GM19240 (cell line): ENCODE results near the gene VRK1.

Experiments used
- DNase-seq: peaks from one replicate; pipeline ENCODE4 v3.0.0; 2011; ENCODE audit warnings: low spot score; ENCODE audit not compliant: insufficient read length

The VRK1 gene

DNA sequence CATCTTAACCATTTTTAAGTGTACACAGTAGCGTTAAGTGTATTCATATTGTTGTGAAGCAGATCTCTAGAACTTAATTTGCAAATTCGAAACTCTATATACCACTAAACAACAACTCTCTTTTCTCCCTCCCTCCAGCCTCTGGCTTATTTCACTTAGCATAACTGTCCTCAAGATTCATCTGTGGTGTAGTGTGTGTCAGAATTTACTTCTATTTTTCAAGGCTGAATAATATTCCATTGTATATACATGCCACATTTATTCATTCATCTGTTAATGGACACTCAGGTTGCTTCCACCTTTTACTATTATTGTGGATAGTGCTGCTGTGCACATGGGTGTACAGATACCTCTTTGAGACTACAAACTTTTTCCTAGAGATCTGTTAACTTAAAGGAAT lies 26.5 kb downstream of the VRK1 start:
- no peak for DNase-seq

DNA sequence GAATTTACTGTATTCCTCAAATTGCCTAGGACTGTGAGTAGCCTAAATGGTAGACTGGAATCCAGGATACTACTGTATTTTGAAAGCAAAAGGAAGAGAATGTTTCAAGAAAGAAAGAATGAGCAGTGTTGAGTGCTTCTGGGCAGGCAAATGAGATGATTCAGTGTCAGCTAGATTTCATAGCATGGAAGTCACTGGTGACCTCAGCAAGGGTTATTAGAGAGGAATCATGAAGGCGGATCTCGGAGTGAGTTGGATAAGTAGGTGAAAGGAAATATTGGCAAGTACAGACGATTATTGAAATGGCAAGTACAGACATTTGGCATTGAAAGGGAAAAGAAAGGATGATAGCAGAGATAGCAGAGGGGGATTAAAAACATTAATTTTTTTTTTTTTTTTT lies 27.1 kb downstream of the VRK1 start:
- DNase-seq, result no peak

DNA sequence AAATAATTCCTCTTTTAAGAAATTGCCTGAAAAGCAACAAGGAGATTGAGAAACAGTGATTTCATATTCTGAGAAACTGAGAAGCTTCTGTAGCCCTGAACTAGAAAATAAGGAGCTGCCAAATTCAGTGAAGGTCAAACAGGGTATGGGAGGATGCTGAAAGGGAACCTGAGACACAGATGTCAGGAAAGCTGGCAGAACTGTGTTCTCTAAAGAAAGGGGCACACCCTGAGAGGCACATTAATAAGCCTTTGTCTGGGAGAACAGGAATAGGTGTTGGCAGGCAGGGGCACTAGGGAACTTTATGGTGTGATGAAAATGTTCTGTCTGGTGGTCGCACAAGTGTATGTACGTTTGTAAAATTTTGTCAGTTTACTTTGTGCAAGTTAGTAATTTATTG lies 29.6 kb downstream of the VRK1 start:
- no peak for DNase-seq

DNA sequence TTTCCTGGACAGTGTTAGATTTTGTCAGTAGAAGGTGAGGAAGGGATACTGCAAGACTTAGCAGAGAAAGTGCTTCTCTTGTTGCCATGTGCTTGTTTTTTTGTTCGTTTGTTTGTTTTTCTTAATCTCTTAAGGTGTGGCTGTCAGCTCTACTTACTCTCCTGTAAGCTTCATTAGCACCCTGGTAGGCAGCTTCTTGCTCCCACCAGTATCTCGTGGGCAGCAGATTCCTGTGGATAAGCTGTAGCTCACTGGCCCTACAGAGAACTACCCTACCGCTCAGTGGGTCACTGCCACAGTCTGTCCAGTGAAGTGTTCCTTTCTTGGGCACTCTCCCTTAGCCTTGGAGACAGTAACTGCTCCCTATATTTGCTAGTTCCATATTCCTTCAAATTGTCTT lies 30.1 kb downstream of the VRK1 start:
- DNase-seq, result no peak

DNA sequence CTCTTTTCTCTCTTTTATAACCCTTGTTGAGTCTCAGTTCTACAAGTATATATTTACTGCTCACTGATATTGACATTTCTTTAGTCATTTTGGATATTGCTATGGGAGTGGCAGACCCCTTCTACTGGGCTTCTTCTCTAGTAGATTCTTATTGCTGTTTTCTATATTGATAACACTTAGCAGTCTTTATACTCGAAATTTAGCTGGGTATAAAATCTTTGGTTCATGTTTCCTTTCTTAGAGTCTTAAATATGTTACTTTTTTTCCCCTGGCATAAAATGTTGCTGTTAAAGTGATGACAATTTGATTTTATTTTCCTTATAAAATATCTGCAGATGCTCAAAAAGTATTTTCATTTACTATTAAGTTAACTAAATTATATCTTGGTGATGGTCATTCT lies 32.6 kb downstream of the VRK1 start:
- no peak for DNase-seq

DNA sequence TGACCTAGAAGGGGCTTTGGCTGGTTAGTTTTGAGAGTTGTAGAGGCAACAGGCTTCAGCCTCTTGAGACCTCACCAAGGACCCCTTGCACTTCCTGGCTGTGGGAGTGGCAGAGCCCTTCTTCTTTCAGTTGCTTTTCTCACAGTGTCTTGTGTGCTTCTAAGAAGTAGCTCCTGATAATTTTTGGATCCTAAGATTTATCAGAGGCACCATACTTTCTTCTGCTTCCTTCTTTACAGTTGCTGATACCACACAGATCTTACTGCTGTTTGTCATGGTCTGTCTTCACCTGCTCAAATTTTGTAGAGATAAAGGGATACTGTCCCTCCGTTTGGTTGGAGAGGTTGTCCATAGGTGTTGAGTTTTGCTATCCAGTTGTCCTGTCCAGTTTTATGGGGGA lies 33.8 kb downstream of the VRK1 start:
- DNase-seq, result no peak

DNA sequence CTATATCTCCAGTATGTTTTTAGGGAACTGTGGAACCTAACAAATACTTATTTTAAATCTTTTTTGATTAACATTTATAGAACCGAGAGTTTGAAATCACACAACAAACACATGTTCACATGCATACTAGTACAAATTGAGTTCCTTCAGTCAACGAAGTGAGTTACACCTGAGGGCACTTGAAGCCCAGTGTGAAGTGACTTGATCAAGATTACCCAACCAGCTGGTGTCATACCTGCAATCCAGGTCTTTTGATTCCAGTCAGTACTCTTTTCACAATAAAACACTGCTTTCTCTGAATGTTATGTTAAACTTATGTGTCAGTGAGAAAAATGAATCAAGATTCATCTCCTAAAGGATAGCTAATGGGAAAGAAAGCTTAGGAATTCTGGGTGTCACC lies 35.2 kb downstream of the VRK1 start:
- no peak for DNase-seq

DNA sequence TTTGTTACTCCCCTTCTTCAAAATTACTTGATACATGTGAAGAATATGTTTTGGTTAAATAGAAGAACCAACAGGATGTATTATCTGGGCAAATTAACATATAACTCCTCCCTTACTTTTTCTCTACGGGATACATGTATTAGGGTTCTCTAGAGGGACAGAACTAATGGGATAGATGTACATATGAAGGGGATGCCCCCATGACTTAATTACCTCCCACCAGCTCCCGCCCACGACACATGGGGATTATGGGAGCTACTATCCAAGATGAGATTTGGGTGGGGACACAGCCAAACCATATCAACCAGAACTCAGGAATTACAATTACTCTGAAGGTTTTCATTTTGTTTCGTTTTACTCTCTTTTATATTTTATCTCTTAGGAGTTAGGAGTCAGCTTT lies 41.3 kb downstream of the VRK1 start:
- DNase-seq, result no peak

DNA sequence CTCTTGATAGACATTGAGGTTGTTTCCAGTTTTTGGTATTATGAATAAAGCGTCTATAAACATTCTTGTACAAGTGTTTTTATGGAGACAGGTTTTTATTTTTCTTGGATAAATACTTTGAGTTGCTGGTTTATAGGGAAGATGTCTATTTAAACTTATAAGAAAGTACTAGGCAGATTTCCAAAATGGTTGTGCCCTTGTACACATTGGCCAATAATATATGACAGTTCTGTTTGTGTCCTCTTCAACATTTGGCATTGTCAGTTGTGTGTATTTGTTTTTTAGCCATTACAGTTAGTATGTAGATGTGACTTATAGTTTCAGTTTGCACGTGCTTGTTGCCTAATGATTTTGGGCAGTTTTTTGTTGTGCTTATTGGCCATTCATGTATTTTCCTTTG lies 42.1 kb downstream of the VRK1 start:
- no peak for DNase-seq

DNA sequence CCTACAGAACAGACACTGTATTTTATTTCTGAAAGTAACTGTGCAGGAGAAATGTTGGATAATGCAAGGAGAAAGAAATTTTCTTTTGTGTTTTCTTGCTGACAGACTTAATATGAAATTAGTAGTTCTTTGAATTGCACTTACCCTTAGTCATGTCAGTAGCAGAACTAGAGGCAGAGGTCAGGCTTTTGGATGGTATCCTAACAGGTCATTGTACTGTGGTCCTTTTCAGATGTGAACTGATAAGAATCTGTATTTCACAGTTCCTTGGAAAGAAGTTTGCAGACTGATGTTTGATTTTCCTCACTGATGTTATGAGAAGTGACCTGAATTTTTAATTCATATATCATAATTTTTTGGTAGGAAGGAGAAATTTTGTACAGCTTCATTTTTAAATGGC lies 46.0 kb downstream of the VRK1 start:
- no peak for DNase-seq

DNA sequence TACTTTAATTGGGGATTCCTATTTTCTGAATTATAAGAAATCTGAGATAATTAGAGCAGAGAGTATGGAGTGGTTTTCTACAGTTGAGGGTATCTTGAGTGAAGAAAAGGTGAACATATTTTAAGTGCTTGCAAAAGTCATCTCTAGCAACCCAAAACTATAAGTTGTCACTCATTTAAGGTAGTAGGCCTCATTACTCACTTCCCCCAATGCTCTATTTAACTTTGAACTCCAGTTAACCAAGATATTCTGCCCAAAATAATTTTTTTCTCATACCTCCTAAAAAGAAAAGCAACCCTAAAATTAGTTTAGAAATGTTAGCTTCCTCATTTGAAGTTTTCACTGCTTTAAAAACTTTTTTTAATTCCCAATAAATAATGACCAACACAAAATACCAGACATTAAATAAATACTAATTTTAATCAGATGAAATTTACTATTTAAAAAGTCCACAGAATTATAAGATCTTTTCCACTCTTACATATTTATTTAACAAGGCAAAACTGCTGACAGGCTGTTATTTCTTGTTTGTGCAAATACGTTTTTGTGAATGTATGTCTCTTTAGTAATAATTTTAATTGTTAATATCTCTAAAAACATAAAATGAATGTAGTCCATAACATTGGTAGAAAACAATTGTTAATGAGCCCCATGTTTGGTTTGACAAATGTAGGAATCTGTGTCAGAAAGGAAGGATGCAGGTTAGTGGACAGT lies 47.8 kb downstream of the VRK1 start:
- DNase-seq, result no peak

DNA sequence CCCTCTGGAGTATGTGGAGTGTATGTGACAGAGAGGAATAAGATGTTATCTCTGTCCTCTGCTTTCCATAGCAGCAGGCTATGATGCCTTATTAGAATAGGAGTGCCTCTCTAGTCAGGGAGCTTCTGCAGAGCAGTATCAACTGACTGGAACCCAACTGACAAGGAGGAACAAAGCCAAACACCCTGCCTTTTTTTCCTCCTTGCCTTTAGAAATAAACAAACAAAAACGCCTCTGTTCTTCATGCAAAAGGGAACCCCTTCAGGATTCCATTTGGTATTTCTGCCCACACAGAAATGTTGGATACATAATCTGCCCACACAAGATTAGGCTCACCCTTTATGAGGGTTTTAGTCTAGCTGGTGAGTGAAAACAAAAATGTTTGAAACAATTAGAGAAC lies 50.3 kb downstream of the VRK1 start:
- DNase-seq, result no peak

DNA sequence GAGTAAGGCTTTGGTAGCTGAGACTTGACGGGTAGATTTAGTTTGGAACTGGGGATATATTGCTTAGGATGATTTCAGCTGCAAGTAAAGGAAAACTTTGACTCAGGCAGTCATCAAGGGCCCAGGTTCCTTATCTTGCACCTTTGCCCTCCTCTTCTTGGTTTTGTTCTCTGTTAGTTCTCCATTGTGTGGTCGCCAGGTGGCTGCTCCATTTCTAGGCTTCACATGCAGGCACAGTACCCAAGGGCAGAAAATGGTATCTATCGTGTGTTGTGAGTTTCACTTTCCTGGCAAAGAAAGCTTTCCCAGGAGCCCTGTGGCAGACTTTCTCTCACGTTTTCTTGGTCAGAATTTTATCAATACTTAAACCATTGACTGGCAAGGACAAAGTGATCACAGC lies 50.8 kb downstream of the VRK1 start:
- no peak for DNase-seq

DNA sequence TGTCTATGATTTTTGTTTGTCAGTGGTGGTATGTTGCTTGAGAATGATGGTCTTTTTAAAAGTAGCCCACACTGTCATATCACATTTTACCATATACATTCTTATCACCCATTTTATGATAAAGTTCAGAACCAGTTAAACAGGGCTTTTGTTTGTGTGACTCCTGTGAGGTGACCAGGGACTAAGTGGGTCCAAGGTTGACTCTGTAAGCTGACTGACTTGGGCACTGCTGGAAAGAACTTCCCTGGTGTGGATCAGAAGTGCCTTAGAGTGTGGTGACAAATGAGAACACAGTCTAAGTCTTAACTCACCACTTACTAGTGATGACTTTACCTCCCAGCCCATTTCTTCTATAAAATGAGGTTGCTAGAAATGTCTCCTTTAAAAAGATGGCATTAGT lies 52.6 kb downstream of the VRK1 start:
- DNase-seq, result no peak

DNA sequence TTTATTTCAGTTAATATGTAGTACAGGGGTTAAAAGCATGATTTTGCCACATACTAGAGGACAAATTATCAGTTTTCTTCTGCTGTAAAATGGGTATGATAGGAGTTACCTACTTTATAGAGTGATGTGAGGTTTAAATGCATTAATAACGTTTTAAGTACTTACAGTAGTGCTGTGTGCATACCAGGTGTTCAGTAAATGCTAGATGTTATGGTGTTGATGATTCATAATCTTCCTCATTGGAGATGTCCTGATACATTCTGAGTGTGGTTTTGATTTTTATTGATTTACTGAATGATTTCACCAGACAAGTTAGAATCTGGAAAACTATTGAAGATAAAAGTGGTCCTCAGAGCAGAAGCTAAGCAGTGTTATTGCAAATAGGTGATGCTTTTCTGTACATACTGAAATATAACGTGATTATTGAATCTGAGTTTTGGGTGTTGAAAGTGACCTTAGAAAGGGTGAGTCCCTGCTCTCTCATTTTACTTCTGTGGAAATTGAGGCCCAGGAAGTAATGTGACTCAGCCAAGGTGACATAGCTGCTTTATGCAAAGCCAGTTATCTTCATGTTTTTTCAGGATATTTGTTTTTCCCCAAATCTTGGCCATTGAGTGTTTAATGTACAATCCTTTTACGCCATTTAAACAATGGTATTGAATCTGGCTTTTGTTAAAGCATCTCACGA lies 54.7 kb downstream of the VRK1 start:
- no peak for DNase-seq

DNA sequence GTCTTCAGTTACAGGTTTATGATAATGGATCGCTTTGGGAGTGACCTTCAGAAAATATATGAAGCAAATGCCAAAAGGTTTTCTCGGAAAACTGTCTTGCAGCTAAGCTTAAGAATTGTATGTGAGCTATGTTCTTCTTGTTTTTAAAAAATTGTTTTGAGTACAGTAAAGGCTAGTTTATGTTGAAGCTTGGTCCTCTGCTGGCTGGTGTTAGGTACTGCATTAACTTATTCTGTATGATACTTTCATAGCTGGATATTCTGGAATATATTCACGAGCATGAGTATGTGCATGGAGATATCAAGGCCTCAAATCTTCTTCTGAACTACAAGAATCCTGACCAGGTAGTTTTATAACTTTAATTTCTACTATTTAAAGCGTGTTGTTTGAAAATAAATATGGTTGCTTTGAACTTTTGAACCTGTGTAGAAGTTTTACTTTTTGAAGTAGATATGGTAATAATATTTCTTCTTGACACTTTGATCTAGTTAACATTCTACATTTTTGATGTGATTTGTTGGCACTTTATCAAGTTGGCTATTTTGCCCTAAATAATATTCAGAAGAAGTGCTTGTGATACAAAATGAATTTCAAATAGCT lies 55.7 kb downstream of the VRK1 start:
- DNase-seq, result no peak

DNA sequence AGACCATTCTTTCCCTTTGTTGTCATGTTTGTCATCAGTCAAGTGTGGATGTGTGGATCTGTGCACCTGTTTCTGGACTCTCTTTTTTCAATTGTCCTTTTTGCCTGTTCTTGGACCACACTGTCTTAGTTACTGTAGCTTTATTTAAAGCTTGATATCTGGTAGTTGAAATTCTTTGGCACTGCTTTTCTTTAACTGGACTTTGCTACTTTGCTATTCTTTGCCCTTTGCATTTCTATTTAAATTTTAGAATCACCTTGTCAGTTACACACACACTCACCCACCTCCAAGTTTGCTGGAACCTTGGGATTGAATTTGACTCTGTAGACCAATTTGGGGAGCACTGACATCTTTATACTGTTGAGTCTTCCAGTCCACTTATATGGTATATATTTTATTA lies 61.5 kb downstream of the VRK1 start:
- DNase-seq, result no peak

DNA sequence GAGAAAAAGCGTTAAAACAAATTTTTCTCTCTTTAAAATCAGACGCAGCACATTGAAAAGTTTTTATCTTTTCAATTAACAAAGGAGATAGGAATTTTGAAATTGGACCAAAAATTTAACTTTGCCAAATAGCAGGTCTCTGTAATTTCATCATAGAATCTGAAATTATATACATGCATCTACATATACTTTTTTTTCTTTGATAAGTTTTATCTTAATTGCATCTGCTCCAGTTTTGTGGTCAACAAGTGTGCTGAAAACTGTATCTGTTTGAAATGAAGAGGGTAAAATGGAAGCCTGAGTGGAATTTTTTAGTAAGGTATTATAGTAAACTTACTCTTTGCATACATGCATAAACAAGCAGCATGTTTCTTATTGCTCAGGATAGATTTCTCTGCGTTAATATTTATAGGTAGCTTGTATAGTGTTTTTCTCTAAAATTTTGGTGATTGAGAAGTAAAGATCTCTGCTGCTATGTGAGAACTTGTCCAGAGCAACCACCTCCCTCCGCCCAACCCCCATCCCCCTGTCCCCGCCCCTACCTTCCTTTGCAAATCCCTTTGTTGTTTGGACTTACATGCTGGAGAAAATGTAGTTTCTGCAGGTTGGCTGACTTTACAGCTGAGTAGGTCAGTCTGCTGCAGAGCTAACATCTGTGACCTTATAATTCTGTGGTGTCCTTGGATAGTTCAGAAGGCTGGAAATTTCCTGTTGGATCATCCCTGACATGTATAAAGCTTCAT lies 64.6 kb downstream of the VRK1 start:
- DNase-seq, result no peak

DNA sequence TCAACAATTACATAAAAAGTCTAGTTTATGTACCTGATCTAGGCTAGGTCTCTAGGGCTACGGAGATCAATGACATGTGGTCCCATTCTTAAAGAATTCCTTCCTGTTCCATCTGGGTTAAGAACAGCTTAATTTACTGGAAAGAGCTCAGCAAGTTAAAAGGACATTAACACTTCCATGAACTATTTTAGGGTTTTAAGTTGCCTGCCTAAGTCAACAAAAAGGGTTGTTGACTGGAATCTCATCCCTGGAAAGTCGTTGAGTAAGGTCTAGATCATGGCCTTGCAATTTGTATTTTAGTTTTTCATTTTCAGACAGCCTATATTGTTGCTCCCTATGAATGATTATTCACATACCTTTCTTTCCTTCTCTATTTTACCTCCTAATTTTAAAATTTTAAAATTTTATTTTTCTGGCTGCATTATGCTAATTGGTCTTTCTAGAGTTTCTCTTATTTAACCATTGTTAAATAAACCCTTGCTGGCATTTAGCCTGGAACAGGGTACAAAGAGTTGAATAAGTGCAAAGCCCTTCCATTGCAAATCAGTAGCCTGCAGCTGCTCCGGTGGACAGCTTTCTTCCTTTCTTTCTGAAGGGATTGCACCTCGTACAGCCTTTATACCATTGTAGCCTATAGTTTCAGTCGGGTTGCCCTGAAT lies 66.3 kb downstream of the VRK1 start:
- DNase-seq, result no peak

DNA sequence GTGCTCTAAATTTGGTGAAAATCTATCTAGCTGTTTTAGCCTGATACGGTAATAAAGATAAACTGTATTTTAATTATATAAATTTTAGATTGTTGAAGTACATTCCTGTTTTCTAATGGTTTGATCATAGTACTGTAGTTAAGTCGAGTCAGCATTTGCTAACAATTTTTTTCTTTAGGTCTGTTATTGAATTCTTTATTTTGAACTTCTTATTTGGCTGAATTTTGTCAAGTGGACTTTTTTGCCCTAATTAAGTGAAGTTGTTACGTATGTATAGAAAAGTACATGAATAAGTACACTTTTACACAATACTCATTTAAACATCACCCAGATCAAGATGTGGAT lies 66.8 kb downstream of the VRK1 start:
- DNase-seq, result no peak

DNA sequence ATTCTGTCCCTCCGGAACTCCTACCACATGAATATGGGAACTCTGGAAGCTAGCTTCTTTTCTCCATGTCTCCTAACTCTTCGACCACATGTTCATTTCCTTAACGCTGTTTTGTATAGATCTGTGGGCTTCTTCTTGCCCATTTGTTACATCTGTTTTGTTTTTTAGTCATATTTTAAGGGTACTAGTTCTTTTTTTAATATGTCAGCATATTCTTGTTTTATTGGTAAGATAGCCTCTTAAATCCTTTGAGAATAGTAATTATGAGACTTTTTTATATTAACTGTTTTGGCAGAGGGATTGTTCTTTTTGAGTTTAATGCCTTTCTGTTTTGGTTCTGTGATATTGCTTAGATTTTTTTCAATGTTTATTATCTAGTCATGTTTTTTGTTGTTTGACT lies 70.5 kb downstream of the VRK1 start:
- DNase-seq, result no peak

DNA sequence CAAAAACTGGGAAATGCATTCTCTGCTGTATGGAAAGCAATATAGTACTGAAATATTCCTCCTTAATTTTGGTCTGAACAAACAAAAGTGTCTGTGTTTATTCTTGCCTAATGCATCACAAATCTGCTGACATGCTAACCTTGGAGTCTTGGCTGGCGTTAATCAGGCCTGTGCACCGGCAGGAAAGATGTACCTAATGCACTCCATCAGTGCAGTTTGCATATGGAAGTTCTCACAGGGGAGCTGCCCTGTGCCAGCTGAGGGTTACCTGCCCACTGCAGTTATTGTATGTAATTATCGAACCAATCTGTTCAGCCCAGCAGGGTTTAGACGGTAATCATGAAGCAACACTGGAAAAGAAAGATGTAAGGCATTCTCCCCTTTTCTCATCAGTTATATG lies 76.9 kb downstream of the VRK1 start:
- no peak for DNase-seq
